Measurements from ENCODE around the gene MPL. TPM values are rescaled to one million over a fixed set of nuclear protein-coding genes. Genes with fewer than 3 reads are reported as not detected.

MPL gene
- total RNA-seq, 1 donor from 2014 or later, result not detected

DNA sequence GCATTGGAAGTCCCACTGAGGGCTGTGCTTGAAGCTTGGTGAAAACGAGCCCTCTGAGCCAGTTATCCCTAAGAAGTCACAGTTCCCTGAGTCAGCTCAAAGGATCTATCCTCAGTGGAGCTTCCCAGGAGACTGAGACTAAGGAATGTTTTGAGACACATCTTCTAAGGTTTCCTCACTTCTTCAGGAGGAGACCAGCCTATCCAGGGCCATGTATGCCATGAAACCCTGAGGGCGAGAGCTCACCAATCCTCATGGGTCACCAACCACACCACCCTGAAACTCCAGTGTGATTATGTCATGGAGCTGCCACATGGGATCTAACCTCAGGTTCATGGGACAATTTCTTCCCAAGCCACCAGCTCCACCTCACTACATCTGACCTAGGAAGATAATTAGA, 44.4 kb upstream of the MPL start:
- TF ChIP-seq POLR2A (IDR thresholded peaks at IDR 0.05), result no peak
- TF ChIP-seq, protein P1, sequence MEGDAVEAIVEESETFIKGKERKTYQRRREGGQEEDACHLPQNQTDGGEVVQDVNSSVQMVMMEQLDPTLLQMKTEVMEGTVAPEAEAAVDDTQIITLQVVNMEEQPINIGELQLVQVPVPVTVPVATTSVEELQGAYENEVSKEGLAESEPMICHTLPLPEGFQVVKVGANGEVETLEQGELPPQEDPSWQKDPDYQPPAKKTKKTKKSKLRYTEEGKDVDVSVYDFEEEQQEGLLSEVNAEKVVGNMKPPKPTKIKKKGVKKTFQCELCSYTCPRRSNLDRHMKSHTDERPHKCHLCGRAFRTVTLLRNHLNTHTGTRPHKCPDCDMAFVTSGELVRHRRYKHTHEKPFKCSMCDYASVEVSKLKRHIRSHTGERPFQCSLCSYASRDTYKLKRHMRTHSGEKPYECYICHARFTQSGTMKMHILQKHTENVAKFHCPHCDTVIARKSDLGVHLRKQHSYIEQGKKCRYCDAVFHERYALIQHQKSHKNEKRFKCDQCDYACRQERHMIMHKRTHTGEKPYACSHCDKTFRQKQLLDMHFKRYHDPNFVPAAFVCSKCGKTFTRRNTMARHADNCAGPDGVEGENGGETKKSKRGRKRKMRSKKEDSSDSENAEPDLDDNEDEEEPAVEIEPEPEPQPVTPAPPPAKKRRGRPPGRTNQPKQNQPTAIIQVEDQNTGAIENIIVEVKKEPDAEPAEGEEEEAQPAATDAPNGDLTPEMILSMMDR (IDR thresholded peaks at IDR 0.05), result no peak
- TF ChIP-seq POLR2AphosphoS5 (IDR thresholded peaks at IDR 0.05; ENCODE audit: insufficient read depth in 1 of 2, low read depth in 1 of 2), result no peak
- peaks cover 20% of the 10 kb centered on the region for H3K4me1 ChIP-seq
- DNase-seq (ENCODE audit: extremely low spot score in 2 of 2), result no peak
- H3K4me3 ChIP-seq, result no peak overlapping the region
- intact Hi-C loops (cut with DNase I), result no loop called here
- H3K27ac ChIP-seq, result peak overlapping the region; percentile 63
- no peaks in the 10 kb centered on the region for H3K36me3 ChIP-seq
- no peaks in the 10 kb centered on the region for H3K9me3 ChIP-seq
- H3K27me3 ChIP-seq, result no peaks in the 10 kb centered on the region

DNA sequence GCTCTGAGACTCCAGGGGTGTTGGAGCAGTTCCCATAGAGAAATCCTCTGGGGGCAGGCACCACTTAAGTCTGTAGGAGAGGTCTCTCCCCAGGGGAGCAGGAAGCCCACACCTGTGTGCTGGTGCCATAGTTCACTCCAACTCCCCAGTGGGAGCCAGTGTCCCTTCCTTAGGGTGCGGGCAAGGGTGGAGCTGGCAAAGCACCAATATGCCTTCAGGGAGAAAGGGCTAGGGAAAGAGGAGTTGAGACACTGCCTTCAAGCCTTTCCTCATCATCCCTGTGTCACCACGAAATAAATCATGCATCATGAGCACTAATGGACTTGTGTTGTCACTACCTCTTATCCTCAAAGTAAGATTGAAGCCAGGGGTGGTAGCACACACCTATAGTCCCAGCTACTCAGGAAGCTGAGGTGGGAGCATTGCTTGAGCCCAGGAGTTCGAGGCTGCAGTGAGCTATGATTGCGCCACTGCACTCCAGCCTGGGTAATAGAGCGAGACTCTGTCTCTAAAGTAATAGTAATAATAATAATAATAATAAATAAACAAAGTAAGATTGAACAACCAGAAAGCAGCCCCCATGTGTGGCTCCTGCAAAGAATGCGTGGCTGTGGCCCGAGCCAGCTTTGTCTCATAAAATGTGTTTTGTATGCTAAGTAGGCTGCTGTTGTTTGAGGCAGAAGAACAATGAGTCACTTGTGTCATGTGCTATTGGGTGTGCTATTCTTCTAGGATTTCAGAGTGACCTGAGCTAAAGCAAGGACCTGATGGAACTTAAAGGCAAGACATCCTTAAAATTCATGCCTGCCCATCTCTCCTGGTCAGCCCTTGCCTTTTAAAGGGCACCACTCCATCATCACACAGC, 43.5 kb upstream of the MPL start:
- Histone ChIP-seq H3K9me3 (no peaks in the 10 kb centered on the region), H3K4me1 (peaks cover 20% of the 10 kb centered on the region), H3K4me3 (no peak overlapping the region), H3K27ac (peak overlapping the region; percentile 63), H3K27me3 (no peaks in the 10 kb centered on the region), H3K36me3 (no peaks in the 10 kb centered on the region)
- DNase-seq (ENCODE audit: extremely low spot score in 2 of 2), result no peak
- no peak for TF ChIP-seq POLR2A (IDR thresholded peaks at IDR 0.05)
- TF ChIP-seq, protein P1 (IDR thresholded peaks at IDR 0.05), result no peak
- TF ChIP-seq POLR2AphosphoS5 (IDR thresholded peaks at IDR 0.05; ENCODE audit: insufficient read depth in 1 of 2, low read depth in 1 of 2), result peak in 1 of 2 donors; percentile 80
- intact Hi-C loops (cut with DNase I), result no loop called here

DNA sequence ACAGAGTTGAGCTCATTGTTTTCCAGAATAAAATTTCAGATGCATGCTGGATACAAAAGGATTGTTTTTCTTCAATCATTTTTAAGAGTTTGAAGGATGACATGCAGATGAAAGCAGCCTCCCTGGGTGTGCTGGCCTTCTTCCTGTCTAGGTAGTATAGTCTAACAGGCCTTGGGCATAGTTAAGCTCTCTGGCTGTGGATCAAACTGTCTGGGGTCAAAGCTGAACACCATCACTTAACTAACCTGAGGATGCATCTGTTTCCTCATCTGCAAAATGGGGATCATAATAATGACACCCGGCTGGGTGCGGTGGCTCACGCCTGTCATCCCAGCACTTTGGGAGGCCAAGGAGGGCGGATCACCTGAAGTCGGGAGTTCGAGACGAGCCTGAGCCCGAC, 42.9 kb upstream of the MPL start:
- H3K27ac ChIP-seq, result peak overlapping the region; percentile 63
- TF ChIP-seq, protein P1 (IDR thresholded peaks at IDR 0.05), result no peak
- TF ChIP-seq POLR2A (IDR thresholded peaks at IDR 0.05), result no peak
- no peak for TF ChIP-seq POLR2AphosphoS5 (IDR thresholded peaks at IDR 0.05; ENCODE audit: insufficient read depth in 1 of 2, low read depth in 1 of 2)
- H3K27me3 ChIP-seq, result no peaks in the 10 kb centered on the region
- no peaks in the 10 kb centered on the region for H3K36me3 ChIP-seq
- intact Hi-C loops (cut with DNase I), result no loop called here
- no peaks in the 10 kb centered on the region for H3K9me3 ChIP-seq
- H3K4me3 ChIP-seq, result no peak overlapping the region
- DNase-seq (ENCODE audit: extremely low spot score in 2 of 2), result no peak
- H3K4me1 ChIP-seq, result peaks cover 20% of the 10 kb centered on the region

DNA sequence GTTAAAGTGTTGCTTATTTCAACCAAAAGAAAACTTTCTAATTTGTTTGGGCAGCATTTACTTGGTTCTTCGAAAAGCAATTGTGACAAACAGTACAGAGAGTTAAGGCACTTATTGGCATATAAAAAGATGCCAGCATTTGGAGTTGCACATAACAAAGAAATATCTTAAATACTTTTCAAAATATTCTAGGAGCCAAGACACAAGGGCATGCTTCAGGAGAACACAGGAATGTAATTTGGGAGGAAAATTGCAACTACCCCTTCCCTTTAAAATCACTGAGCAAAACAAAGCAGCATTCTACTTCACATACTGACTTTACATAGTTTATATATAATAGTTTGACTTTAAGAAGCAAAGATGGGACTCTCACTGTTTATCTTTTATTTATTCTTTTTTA, 41.4 kb upstream of the MPL start:
- intact Hi-C loops (cut with DNase I), result no loop called here
- TF ChIP-seq POLR2AphosphoS5 (IDR thresholded peaks at IDR 0.05; ENCODE audit: insufficient read depth in 1 of 2, low read depth in 1 of 2) (no peak), POLR2A (IDR thresholded peaks at IDR 0.05) (no peak)
- TF ChIP-seq, protein P1 (IDR thresholded peaks at IDR 0.05), result no peak
- no peak overlapping the region for H3K4me3 ChIP-seq
- peaks cover 20% of the 10 kb centered on the region for H3K4me1 ChIP-seq
- no peaks in the 10 kb centered on the region for H3K27me3 ChIP-seq
- H3K36me3 ChIP-seq, result no peaks in the 10 kb centered on the region
- no peak for DNase-seq (ENCODE audit: extremely low spot score in 2 of 2)
- H3K9me3 ChIP-seq, result no peaks in the 10 kb centered on the region
- peak overlapping the region; percentile 63 for H3K27ac ChIP-seq

DNA sequence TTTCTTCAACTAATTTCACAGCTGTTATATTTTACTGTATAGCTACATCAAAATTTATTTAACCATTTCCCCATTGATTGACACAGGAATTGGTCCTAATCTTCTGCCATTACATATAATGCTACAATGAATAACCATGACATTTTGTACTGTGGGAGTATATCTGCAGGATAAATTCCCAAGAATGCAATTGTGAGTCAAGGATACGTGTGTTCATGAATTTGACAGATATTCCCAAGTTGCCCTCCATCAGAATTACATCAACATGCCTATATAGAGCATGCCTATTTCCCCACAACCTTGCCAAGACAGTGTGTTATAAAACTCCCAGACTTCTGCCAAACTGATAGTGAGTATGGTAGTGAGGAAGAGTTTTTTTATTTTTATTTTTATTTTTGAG, 39.6 kb upstream of the MPL start:
- Histone ChIP-seq H3K27ac (no peak overlapping the region), H3K9me3 (no peaks in the 10 kb centered on the region), H3K27me3 (no peaks in the 10 kb centered on the region), H3K36me3 (no peaks in the 10 kb centered on the region), H3K4me1 (peaks cover 20% of the 10 kb centered on the region), H3K4me3 (no peak overlapping the region)
- intact Hi-C loops (cut with DNase I), result no loop called here
- no peak for DNase-seq (ENCODE audit: extremely low spot score in 2 of 2)
- TF ChIP-seq, protein P1 (IDR thresholded peaks at IDR 0.05), result no peak
- TF ChIP-seq POLR2AphosphoS5 (IDR thresholded peaks at IDR 0.05; ENCODE audit: insufficient read depth in 1 of 2, low read depth in 1 of 2) (no peak), POLR2A (IDR thresholded peaks at IDR 0.05) (no peak)

All from vagina (tissue), 2 donors.